Nephron (organoid): ENCODE results near the gene GPX1.

Source experiments
- H3K27ac Mint-ChIP-seq, 3 experiments: 2 replicates each; pipeline ENCODE4 v1.8.0; 2020; ENCODE audit warnings: mixed read lengths in 3 of 3, mild to moderate bottlenecking in 2 of 3, moderate library complexity in 1 of 3
- H3K27me3 Mint-ChIP-seq: 2 replicates; pipeline ENCODE4 v1.8.0; 2021; ENCODE audit warnings: low read depth, mild to moderate bottlenecking, moderate library complexity, mixed read lengths
- H3K36me3 Mint-ChIP-seq: 2 replicates; pipeline ENCODE4 v1.8.0; 2020; ENCODE audit warnings: low read depth, mixed read lengths
- H3K4me1 Mint-ChIP-seq: 2 replicates; pipeline ENCODE4 v1.8.0; 2020; ENCODE audit warnings: mixed read lengths
- H3K4me3 Mint-ChIP-seq, 3 experiments: 2 replicates each; pipeline ENCODE4 v1.8.0; 2020; ENCODE audit warnings: mild to moderate bottlenecking in 3 of 3, mixed read lengths in 3 of 3, moderate library complexity in 2 of 3
- H3K9me3 Mint-ChIP-seq: 2 replicates; pipeline ENCODE4 v1.8.0; 2020; ENCODE audit warnings: mixed read lengths
- TF ChIP-seq, protein P1 (sequence below), 3 experiments: fragments of 200-600 bp; sonication (generic); IDR thresholded peaks; one replicate each; pipeline ENCODE4 v1.5.0; 2021; ENCODE audit warnings: antibody characterized with exemption in 3 of 3; ENCODE audit not compliant: unreplicated experiment in 3 of 3

The GPX1 gene

GRCh38 chr3:49310677-49311076 is 47.5 kb downstream of the GPX1 start:
- Mint-ChIP-seq H3K9me3 (no peaks in the 10 kb centered on the region), H3K4me1 (no peaks in the 10 kb centered on the region), H3K4me3 (no peak overlapping the region), H3K36me3 (peaks cover 52% of the 10 kb centered on the region), H3K27me3 (no peaks in the 10 kb centered on the region), H3K27ac (no peak overlapping the region)
- TF ChIP-seq, protein P1, sequence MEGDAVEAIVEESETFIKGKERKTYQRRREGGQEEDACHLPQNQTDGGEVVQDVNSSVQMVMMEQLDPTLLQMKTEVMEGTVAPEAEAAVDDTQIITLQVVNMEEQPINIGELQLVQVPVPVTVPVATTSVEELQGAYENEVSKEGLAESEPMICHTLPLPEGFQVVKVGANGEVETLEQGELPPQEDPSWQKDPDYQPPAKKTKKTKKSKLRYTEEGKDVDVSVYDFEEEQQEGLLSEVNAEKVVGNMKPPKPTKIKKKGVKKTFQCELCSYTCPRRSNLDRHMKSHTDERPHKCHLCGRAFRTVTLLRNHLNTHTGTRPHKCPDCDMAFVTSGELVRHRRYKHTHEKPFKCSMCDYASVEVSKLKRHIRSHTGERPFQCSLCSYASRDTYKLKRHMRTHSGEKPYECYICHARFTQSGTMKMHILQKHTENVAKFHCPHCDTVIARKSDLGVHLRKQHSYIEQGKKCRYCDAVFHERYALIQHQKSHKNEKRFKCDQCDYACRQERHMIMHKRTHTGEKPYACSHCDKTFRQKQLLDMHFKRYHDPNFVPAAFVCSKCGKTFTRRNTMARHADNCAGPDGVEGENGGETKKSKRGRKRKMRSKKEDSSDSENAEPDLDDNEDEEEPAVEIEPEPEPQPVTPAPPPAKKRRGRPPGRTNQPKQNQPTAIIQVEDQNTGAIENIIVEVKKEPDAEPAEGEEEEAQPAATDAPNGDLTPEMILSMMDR (IDR thresholded peaks at IDR 0.05; ENCODE audit: unreplicated experiment in 3 of 3): no peak
